Thyroid gland (tissue), 4 donors: ENCODE measurements around the gene RASA3. TPM values are rescaled to one million over a fixed set of nuclear protein-coding genes. Genes with fewer than 3 reads are reported as not detected.
"Not testable (repeated sequence)": the region's sequence is repeated elsewhere in the genome, so short reads cannot be mapped to it uniquely, and the experiment has no call there.

Experiments
- DNase-seq, 2 donors: peaks; one replicate each; pipeline ENCODE4 v3.0.0-alpha.2; 2019
- H3K27ac ChIP-seq, 3 donors: fragments of 200-600 bp; sonication (generic); 1 replicate in 2 of 3; 2 replicates in 1 of 3; pipeline ENCODE4 v1.5.1; 2016 to 2019; ENCODE audit warnings: mild to moderate bottlenecking in 1 of 3, moderate library complexity in 1 of 3
- H3K27me3 ChIP-seq: fragments of 200-600 bp; sonication (generic); one replicate; pipeline ENCODE4 v1.5.1; 2019
- H3K36me3 ChIP-seq, 2 donors: fragments of 200-600 bp; sonication (generic); one replicate each; pipeline ENCODE4 v1.5.1; 2016 to 2019
- H3K4me1 ChIP-seq, 2 donors: fragments of 200-600 bp; sonication (generic); one replicate each; pipeline ENCODE4 v1.5.1; 2017 to 2019
- H3K4me3 ChIP-seq, 3 donors: fragments of 200-600 bp; sonication (generic); replicated peaks in 1 of 3; 1 replicate in 2 of 3; 2 replicates in 1 of 3; pipeline ENCODE4 v1.5.1; 2016; ENCODE audit warnings: mild to moderate bottlenecking in 1 of 3
- H3K9me3 ChIP-seq: fragments of 200-600 bp; sonication (generic); one replicate; pipeline ENCODE4 v1.5.1; 2017
- POLR2A ChIP-seq, 2 donors: fragments of 450-650 bp; IDR thresholded peaks; one replicate each; pipeline ENCODE4 v1.6.1; 2017; ENCODE audit warnings: antibody characterized with exemption in 2 of 2, mild to moderate bottlenecking in 2 of 2, moderate library complexity in 1 of 2
- WGBS, 2 donors: methylation state at CpG; one replicate each; pipeline ENCODE4 v1.1.5; 2017; 5-methylcytosine and 5-hydroxymethylcytosine counted together
- intact Hi-C: fragments of 100-400 bp; cut with DNase I; formaldehyde crosslinking; loops from one replicate; pipeline ENCODE4 v1.15.1; 2023
- total RNA-seq, 4 donors: library from RNA; depleted of rRNA; stranded (reverse); fragments of >200 nt; gene quantifications; one replicate each; pipeline ENCODE4 v1.2.3, GENCODE V29; 2016
- TF ChIP-seq, protein P1 (sequence below), 6 experiments: fragments of 200-600 bp in 3 of 6; fragments of 450-650 bp in 3 of 6; sonication (generic) in 3 of 6; IDR thresholded peaks; one replicate each; pipeline ENCODE4 v1.5.1; 2016 to 2019; ENCODE audit warnings: antibody characterized with exemption in 6 of 6, mild to moderate bottlenecking in 2 of 6, inconsistent platforms in 1 of 6, moderate library complexity in 1 of 6

The RASA3 gene
- total RNA-seq, 4 donors from 2014 or later: 22.3 to 32.3 (median 25.5) TPM

DNA sequence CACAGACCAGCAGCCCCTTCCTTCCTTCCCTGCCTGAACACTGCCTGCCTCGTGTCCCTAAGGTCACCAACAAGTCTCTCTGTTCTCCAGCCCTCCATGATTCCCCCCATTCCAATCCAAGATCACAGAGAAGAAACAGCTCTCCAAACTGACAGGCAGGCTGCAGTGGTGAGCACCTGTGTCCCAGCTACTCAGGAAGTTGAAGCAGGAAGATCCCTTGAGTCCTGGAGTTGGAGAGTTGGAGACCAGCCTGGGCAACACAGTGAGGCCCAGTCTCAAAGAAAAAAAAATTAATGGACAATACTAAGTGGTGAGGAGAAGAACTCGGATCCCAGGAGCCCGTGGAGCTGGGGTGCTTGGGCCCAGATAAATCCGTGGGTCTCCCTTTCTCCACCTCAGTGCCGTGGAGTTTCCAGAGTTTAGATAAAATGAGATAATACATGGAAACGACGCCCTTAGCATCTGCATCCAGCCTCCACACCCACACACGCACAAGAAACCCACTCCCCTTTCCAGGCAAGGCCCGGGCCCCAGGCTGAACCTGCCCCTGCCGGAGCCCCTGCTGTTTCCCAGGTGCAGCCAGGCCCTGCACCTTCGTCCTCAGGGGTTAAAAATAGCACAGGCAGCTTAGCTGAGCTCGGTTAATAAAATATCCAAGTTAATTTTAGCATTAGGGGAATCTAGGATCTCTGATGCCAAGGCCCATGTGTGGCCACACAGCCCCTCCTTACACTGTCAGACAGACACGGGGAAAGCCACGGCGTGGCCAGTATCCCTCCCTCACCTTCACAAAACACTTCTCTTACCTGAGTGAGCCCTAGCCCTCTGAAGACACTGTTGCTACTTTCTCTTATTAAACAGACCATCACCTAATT, 4.7 kb downstream of the RASA3 start:
- Histone ChIP-seq H3K27ac (peak overlapping the region in 1 of 3 donors; percentile 50), H3K27me3 (no peaks in the 10 kb centered on the region), H3K36me3 (no peaks in the 10 kb centered on the region), H3K9me3 (no peaks in the 10 kb centered on the region), H3K4me1 (peaks cover 29 to 35% of the 10 kb centered on the region in 2 donors), H3K4me3 (no peak overlapping the region)
- intact Hi-C loops: no loop called here
- DNase-seq: no peak
- no peak for TF ChIP-seq POLR2A (IDR thresholded peaks at IDR 0.05)
- TF ChIP-seq, protein P1, sequence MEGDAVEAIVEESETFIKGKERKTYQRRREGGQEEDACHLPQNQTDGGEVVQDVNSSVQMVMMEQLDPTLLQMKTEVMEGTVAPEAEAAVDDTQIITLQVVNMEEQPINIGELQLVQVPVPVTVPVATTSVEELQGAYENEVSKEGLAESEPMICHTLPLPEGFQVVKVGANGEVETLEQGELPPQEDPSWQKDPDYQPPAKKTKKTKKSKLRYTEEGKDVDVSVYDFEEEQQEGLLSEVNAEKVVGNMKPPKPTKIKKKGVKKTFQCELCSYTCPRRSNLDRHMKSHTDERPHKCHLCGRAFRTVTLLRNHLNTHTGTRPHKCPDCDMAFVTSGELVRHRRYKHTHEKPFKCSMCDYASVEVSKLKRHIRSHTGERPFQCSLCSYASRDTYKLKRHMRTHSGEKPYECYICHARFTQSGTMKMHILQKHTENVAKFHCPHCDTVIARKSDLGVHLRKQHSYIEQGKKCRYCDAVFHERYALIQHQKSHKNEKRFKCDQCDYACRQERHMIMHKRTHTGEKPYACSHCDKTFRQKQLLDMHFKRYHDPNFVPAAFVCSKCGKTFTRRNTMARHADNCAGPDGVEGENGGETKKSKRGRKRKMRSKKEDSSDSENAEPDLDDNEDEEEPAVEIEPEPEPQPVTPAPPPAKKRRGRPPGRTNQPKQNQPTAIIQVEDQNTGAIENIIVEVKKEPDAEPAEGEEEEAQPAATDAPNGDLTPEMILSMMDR (IDR thresholded peaks at IDR 0.05): no peak
- 82 to 84% methylated on average over 15 of the region's 15 CpGs for WGBS, 2 donors

GRCh38 chr13:114126789-114127472, 5.5 kb downstream of the RASA3 start:
- DNase-seq: no peak
- Histone ChIP-seq H3K9me3 (no peaks in the 10 kb centered on the region), H3K36me3 (no peaks in the 10 kb centered on the region), H3K27ac (no peak overlapping the region), H3K4me3 (no peak overlapping the region), H3K27me3 (no peaks in the 10 kb centered on the region), H3K4me1 (peaks cover 29 to 41% of the 10 kb centered on the region in 2 donors)
- WGBS, 2 donors: 91 to 92% methylated on average over 21 of the region's 21 CpGs
- no peak for TF ChIP-seq POLR2A (IDR thresholded peaks at IDR 0.05)
- TF ChIP-seq, protein P1 (IDR thresholded peaks at IDR 0.05): no peak
- intact Hi-C loops: no loop called here

- H3K9me3 ChIP-seq, H3K36me3 ChIP-seq, intact Hi-C loops, H3K27me3 ChIP-seq, DNase-seq, H3K27ac ChIP-seq, H3K4me3 ChIP-seq: not testable (repeated sequence)
- WGBS, 2 donors: 98% methylated on average over 8 to 11 of the region's 14 CpGs
- peaks cover 23 to 36% of the 10 kb centered on the region in 2 donors for H3K4me1 ChIP-seq
Measured at GRCh38 chr13:114126086-114126485, 6.3 kb downstream of the RASA3 start.

DNA sequence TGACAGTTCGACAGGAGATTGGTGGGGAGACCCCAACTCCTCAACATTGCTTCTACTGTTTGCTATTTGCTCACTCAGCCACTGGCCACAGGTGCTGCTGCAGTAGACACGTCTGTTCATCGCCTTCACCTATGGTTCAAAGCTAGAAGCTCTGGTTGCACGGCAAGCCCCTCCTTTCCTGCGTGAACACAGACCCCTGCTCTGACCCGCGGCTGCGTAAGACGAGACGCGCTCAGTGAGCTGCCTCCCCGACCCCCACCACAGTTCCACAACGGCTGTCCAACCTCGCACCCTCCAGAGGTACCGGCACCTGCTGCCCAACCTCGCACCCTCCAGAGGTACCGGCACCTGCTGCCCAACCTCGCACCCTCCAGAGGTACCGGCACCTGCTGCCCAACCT, 6.8 kb downstream of the RASA3 start:
- Histone ChIP-seq H3K27ac (no peak overlapping the region), H3K36me3 (no peaks in the 10 kb centered on the region), H3K9me3 (no peaks in the 10 kb centered on the region), H3K27me3 (no peaks in the 10 kb centered on the region), H3K4me1 (peaks cover 23 to 31% of the 10 kb centered on the region in 2 donors), H3K4me3 (no peak overlapping the region)
- WGBS, 2 donors: 93 to 97% methylated on average over 14 to 16 of the region's 19 CpGs
- intact Hi-C loops: no loop called here
- TF ChIP-seq POLR2A (IDR thresholded peaks at IDR 0.05): no peak
- TF ChIP-seq, protein P1 (IDR thresholded peaks at IDR 0.05): no peak
- DNase-seq: no peak

GRCh38 chr13:114124921-114125320, 7.5 kb downstream of the RASA3 start:
- no peaks in the 10 kb centered on the region for H3K9me3 ChIP-seq

More at GRCh38 chr13:114124921-114125320, 7.5 kb downstream of the RASA3 start:
- H3K36me3 ChIP-seq: no peaks in the 10 kb centered on the region
- no peaks in the 10 kb centered on the region for H3K27me3 ChIP-seq
- TF ChIP-seq POLR2A (IDR thresholded peaks at IDR 0.05): no peak
- TF ChIP-seq, protein P1 (IDR thresholded peaks at IDR 0.05): no peak
- peaks cover 18 to 24% of the 10 kb centered on the region in 2 donors for H3K4me1 ChIP-seq
- 75 to 81% methylated on average over 9 of the region's 9 CpGs for WGBS, 2 donors
- DNase-seq: no peak
- intact Hi-C loops: no loop called here
- H3K4me3 ChIP-seq: no peak overlapping the region
- H3K27ac ChIP-seq: no peak overlapping the region
